SK-N-MC (cell line): ENCODE measurements around the gene MYO18A.

Experiments used
- EZH2 ChIP-seq: fragments of 200-600 bp; sonication (generic); IDR thresholded peaks from one replicate; pipeline ENCODE4 v1.6.1; 2017; ENCODE audit warnings: antibody characterized with exemption
- POLR2AphosphoS5 ChIP-seq: IDR thresholded peaks from 2 replicates; pipeline ENCODE4 v1.6.1; 2012; ENCODE audit warnings: mild to moderate bottlenecking, low read depth, low read length, borderline replicate concordance

GRCh38 chr17:29148790-29149430 is 31.3 kb downstream of the MYO18A start:
- TF ChIP-seq EZH2 (no peak), POLR2AphosphoS5 (peak; percentile 85)
